Bronchial epithelial cell (primary cell): ENCODE measurements around the gene OR2L8. TPM values are rescaled to one million over a fixed set of nuclear protein-coding genes. Genes with fewer than 3 reads are reported as not detected.
"Not testable (repeated sequence)": the region's sequence is repeated elsewhere in the genome, so short reads cannot be mapped to it uniquely, and the experiment has no call there.

ENCODE experiments used
- DNase-seq: peaks from one replicate; pipeline ENCODE4 v3.0.0-alpha.2; 2010; ENCODE audit warnings: low read depth
- FAIRE-seq: peaks from 2 replicates; lab custom pipeline; 2011; peaks lifted over from hg19 to GRCh38; lab: Jason Lieb, UNC
- H3K27me3 ChIP-seq: 2 replicates; pipeline ENCODE4 v1.5.1; 2011; ENCODE audit warnings: low read length; ENCODE audit not compliant: control insufficient read depth, insufficient read depth
- H3K36me3 ChIP-seq: 2 replicates; pipeline ENCODE4 v1.5.1; 2011; ENCODE audit warnings: low read length; ENCODE audit not compliant: control insufficient read depth, insufficient read depth
- H3K4me3 ChIP-seq: 2 replicates; pipeline ENCODE4 v1.5.1; 2011; ENCODE audit warnings: mild to moderate bottlenecking, low read depth, low read length, control low read depth
- total RNA-seq: library from RNA; depleted of rRNA; stranded (reverse); fragments of >200 nt; gene quantifications from 2 replicates; pipeline ENCODE4 v1.2.1, GENCODE V29; 2014
- TF ChIP-seq, protein P1 (sequence below): IDR thresholded peaks from 2 replicates; pipeline ENCODE4 v1.5.1; 2011; ENCODE audit warnings: mild to moderate bottlenecking, moderate library complexity, low read length, control low read depth, inconsistent platforms; ENCODE audit not compliant: insufficient read depth, severe bottlenecking

Gene OR2L8
- total RNA-seq, 1 donor from 2014 or later = not detected

DNA sequence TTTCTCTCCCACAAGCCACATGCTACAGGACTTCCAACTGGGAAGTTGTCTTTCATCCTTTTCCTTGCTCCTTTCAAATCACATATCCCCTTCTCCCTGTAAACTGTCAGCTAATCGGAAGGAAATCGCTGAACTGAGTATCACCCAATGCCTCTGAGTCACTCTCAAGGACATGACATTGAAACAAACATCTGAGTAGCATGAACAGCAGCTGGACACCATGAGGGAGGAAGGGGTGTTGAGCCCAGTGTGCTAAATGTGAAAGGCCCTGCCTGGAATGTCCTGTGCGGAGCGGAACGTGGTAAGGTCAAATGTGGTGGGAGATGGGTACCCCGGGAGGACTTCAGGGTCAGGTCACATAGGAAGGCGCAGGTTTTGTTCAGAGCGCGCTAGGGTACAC lies 23.8 kb upstream of the OR2L8 start, which contains the start of gene OR2AJ1:
Gene OR2AJ1 (plus strand): TSS at position 22 of the 400 bp plus-strand sequence. CDS start 8,880 bp downstream, outside the sequence.
- DNase-seq = no peak
- no peak within 1 kb of the TSS for H3K4me3 ChIP-seq
- TF ChIP-seq, protein P1, sequence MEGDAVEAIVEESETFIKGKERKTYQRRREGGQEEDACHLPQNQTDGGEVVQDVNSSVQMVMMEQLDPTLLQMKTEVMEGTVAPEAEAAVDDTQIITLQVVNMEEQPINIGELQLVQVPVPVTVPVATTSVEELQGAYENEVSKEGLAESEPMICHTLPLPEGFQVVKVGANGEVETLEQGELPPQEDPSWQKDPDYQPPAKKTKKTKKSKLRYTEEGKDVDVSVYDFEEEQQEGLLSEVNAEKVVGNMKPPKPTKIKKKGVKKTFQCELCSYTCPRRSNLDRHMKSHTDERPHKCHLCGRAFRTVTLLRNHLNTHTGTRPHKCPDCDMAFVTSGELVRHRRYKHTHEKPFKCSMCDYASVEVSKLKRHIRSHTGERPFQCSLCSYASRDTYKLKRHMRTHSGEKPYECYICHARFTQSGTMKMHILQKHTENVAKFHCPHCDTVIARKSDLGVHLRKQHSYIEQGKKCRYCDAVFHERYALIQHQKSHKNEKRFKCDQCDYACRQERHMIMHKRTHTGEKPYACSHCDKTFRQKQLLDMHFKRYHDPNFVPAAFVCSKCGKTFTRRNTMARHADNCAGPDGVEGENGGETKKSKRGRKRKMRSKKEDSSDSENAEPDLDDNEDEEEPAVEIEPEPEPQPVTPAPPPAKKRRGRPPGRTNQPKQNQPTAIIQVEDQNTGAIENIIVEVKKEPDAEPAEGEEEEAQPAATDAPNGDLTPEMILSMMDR = no peak
- no peaks in the 10 kb centered on the region for H3K27me3 ChIP-seq
- no peak for FAIRE-seq
- H3K36me3 ChIP-seq = no peaks in the 10 kb centered on the region

DNA sequence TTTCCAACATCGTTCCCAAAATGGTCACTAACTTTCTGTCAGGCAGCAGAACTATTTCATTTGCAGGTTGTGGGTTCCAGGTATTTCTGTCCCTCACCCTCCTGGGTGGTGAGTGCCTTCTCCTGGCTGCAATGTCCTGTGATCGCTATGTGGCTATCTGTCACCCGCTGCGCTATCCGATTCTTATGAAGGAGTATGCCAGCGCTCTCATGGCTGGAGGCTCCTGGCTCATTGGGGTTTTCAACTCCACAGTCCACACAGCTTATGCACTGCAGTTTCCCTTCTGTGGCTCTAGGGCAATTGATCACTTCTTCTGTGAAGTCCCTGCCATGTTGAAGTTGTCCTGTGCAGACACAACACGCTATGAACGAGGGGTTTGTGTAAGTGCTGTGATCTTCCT lies 14.7 kb upstream of the OR2L8 start:
- no peak overlapping the region for H3K4me3 ChIP-seq
- TF ChIP-seq, protein P1 = no peak
- H3K36me3 ChIP-seq = no peaks in the 10 kb centered on the region
- H3K27me3 ChIP-seq = no peaks in the 10 kb centered on the region
- FAIRE-seq = no peak
- no peak for DNase-seq

DNA sequence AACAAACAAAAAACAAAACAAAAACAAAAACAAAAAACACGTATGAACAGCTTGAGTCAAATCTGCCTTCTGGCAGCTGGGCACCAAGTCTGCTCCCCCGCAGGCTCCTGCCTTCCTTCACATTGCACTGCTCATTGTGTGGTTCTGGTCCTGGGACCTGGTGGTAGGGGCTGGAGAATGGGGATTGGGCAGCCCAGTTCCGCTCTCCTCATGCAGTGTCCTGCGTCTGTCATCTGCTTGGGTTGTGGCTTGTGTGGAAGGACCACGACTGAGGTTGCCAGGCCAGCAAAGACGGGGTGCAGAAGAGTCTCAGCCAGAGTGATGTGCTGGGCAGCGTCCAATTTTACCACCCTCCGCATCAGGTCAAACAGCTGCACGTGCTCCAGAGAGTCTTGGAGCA lies 12.9 kb upstream of the OR2L8 start:
- Histone ChIP-seq H3K36me3 (no peaks in the 10 kb centered on the region), H3K4me3 (no peak overlapping the region), H3K27me3 (no peaks in the 10 kb centered on the region)
- TF ChIP-seq, protein P1 = no peak
- DNase-seq (no peak), FAIRE-seq (no peak)

DNA sequence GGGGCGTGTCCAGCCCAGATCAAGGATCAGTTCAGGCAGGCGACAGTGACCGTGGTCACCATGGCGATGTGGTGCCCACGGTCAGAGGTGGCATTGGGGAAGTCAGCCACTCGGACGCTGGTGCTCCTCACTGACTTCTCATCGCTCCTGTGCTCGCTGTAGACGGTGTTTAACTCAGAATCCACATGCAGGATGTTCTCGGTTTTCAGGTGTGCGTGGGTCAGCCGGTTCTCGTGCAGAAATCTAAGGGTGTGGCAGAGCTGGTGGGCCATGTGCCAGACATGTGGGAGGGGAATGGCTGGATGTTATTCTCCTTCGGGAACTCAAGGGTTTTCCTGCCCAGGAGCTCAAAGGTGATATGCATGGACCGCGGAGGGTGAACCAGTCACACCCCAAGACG lies 12.2 kb upstream of the OR2L8 start:
- Histone ChIP-seq H3K4me3 (no peak overlapping the region), H3K36me3 (no peaks in the 10 kb centered on the region), H3K27me3 (no peaks in the 10 kb centered on the region)
- FAIRE-seq = no peak
- TF ChIP-seq, protein P1 = no peak
- DNase-seq = no peak

DNA sequence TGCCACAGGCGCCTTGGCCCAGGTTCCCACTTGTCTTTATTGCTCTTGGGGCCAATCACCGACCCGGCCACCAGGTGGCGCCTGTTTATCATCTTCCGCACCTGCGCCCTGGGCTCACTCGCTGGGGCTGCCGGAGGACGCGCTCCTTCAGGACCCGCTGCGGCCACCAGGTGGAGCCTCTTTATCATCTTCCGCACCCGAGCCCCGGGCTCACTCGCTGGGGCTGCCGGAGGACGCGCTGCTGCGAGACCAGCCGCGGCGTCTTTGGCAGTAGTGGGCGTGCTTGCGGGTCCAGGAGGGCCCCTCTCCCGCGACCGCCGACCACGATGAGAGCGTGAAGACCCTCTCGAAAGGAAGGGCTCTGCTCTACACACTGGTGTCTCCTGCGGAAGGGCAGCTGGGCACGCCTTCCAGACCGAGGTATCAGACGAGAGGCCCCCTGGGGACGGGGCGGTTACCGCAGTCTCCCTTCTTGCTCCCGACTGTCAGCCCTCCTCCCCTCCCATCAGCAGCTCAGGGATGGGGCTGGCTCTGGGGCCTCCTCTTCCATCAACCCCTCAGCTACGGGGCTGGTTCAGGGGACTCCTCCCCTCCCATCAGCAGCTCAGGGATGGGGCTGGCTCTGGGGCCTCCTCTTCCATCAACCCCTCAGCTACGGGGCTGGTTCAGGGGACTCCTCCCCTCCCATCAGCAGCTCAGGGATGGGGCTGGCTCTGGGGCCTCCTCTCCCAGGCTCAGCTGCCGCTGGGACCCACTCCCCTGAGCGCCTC lies 11.5 kb upstream of the OR2L8 start:
- H3K27me3 ChIP-seq, FAIRE-seq, H3K36me3 ChIP-seq, H3K4me3 ChIP-seq, DNase-seq: not testable (repeated sequence)
- TF ChIP-seq, protein P1 = peak; percentile 24

DNA sequence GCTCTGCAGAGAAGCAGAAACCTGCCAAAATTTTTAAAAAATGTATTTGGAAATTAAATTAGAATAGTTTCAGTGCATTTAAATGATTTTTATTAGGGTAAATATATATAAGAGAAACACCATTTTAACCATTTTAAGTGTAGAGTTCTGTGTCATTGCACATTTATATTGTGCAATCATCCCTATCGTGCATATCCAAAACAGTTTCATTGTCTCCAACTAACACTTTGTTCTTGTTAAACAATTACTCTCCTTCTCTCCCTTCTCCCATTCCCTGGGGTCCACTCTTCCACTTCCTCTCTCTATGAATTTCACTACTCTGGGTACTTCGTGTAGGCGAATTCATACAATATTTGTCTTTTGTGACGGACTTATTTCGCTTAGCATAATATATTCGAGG lies 6.0 kb upstream of the OR2L8 start:
- TF ChIP-seq, protein P1 = no peak
- FAIRE-seq = no peak

More for the DNA sequence above, 6.0 kb upstream of the OR2L8 start:
- Histone ChIP-seq H3K4me3 (no peak overlapping the region), H3K27me3 (no peaks in the 10 kb centered on the region), H3K36me3 (no peaks in the 10 kb centered on the region)
- DNase-seq = no peak
